ENCODE results near the gene CCNC. TPM values are rescaled to one million over a fixed set of nuclear protein-coding genes. Genes with fewer than 3 reads are reported as not detected.

The CCNC gene
- total and polyA plus RNA-seq, 2 of the 13 experiments (the other 11 are each of a cell fraction or from before 2014, with no cell fraction given): 69.6 to 141 TPM

DNA sequence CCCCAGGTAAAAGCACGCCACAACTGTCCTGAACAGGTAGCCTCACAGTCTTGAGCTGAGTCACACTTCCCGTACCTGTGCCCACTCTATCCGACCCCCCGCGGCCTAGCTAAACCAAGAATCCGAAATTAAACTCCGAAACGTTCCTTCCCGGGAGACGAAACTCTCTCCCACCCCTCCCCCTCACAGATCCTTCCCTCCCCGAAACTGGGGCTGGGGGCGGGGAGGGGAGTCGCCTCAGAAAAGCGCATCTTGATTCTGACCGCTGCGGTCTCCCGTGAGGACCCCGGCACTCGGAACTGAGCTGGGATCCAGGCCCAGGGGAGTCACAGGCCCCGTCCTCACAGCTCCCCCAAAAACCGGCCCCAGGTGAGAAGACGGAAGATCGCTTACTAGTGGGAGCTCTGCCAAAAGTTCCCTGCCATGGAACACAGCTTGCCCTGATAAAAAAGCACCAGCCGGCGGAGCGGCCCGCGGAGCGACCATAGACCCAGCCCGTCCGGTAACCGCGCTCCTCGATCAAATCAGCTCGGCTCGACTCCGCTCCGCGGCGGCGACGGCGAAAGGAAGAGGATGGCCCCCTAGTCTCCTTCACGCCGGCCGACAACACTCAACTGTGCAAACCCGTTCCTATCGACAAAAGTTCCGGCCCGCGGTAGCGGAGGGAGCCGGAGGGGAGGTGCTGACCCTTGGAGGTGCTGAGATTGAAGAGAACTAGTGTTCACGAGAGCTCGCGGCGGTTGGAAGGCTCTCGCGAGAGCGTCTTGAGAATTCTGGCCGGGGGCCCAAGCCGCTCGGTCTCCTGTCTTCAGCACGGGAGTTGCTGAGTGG, at the start of gene CCNC (continued):
- TF ChIP-seq ZNF782 (CRISPR knock-in tag; IDR thresholded peaks at IDR 0.05; ENCODE audit: borderline replicate concordance) (0 out of 2 replicates have a peak, but pooled peaks have one; percentile 36), ETV6 (CRISPR knock-in tag; conservative IDR thresholded peaks at IDR 0.05) (no peak), SPEN (CRISPR knock-in tag; IDR thresholded peaks at IDR 0.05; ENCODE audit: low read depth) (peak; percentile 89), ZNF292 (CRISPR knock-in tag; IDR thresholded peaks at IDR 0.05; ENCODE audit: borderline replicate concordance, low read depth) (no peak), ZNF644 (CRISPR knock-in tag; IDR thresholded peaks at IDR 0.05; ENCODE audit: low read depth) (0 out of 2 replicates have a peak, but pooled peaks have one; percentile 16), ZNF747 (CRISPR knock-in tag; IDR thresholded peaks at IDR 0.05; ENCODE audit: borderline replicate concordance) (peak; percentile 85; the same call in 1 of the 2 replicates), LCORL (IDR thresholded peaks at IDR 0.05) (peak; percentile 80), LCORL (CRISPR knock-in tag; IDR thresholded peaks at IDR 0.05) (peak; percentile 19; the same call in 1 of the 2 replicates), ZNF121 (CRISPR knock-in tag; IDR thresholded peaks at IDR 0.05) (no peak), SIX4 (CRISPR knock-in tag; IDR thresholded peaks at IDR 0.05) (peak; percentile 47; the same call in 1 of the 2 replicates), ZNF709 (CRISPR knock-in tag; IDR thresholded peaks at IDR 0.05) (peak; percentile 79), GATAD2A (CRISPR knock-in tag; IDR thresholded peaks at IDR 0.05) (peak; percentile 88), RXRA (CRISPR knock-in tag; IDR thresholded peaks at IDR 0.05) (peak; percentile 79), ATM (IDR thresholded peaks at IDR 0.05; ENCODE audit: borderline replicate concordance) (no peak), FOXK2 (IDR thresholded peaks at IDR 0.05) (no peak), ZNF260 (CRISPR knock-in tag; IDR thresholded peaks at IDR 0.05; ENCODE audit: borderline replicate concordance, low read depth) (no peak), ZNF232 (CRISPR knock-in tag; IDR thresholded peaks at IDR 0.05; ENCODE audit: borderline replicate concordance) (peak; percentile 86; the same call in 1 of the 2 replicates), NFRKB (IDR thresholded peaks at IDR 0.05) (no peak), ZNF432 (CRISPR knock-in tag; IDR thresholded peaks at IDR 0.05; ENCODE audit: borderline replicate concordance) (no peak; the same call in 1 of the 2 replicates), ONECUT2 (CRISPR knock-in tag; IDR thresholded peaks at IDR 0.05) (peak; percentile 42; the same call in 1 of the 2 replicates), CCAR2 (optimal IDR thresholded peaks at IDR 0.05; ENCODE audit: low read depth, low read length) (no peak), MED1 (CRISPR knock-in tag; IDR thresholded peaks at IDR 0.05) (peak; percentile 86)
- TF ChIP-seq, protein P1, sequence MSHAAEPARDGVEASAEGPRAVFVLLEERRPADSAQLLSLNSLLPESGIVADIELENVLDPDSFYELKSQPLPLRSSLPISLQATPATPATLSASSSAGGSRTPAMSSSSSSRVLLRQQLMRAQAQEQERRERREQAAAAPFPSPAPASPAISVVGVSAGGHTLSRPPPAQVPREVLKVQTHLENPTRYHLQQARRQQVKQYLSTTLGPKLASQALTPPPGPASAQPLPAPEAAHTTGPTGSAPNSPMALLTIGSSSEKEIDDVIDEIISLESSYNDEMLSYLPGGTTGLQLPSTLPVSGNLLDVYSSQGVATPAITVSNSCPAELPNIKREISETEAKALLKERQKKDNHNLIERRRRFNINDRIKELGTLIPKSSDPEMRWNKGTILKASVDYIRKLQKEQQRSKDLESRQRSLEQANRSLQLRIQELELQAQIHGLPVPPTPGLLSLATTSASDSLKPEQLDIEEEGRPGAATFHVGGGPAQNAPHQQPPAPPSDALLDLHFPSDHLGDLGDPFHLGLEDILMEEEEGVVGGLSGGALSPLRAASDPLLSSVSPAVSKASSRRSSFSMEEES (CRISPR knock-in tag; IDR thresholded peaks at IDR 0.05): peak; percentile 68; the same call in 1 of the 2 replicates
- TF ChIP-seq, protein P2, sequence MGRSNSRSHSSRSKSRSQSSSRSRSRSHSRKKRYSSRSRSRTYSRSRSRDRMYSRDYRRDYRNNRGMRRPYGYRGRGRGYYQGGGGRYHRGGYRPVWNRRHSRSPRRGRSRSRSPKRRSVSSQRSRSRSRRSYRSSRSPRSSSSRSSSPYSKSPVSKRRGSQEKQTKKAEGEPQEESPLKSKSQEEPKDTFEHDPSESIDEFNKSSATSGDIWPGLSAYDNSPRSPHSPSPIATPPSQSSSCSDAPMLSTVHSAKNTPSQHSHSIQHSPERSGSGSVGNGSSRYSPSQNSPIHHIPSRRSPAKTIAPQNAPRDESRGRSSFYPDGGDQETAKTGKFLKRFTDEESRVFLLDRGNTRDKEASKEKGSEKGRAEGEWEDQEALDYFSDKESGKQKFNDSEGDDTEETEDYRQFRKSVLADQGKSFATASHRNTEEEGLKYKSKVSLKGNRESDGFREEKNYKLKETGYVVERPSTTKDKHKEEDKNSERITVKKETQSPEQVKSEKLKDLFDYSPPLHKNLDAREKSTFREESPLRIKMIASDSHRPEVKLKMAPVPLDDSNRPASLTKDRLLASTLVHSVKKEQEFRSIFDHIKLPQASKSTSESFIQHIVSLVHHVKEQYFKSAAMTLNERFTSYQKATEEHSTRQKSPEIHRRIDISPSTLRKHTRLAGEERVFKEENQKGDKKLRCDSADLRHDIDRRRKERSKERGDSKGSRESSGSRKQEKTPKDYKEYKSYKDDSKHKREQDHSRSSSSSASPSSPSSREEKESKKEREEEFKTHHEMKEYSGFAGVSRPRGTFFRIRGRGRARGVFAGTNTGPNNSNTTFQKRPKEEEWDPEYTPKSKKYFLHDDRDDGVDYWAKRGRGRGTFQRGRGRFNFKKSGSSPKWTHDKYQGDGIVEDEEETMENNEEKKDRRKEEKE (IDR thresholded peaks at IDR 0.05): no peak
- TF ChIP-seq, protein P3, sequence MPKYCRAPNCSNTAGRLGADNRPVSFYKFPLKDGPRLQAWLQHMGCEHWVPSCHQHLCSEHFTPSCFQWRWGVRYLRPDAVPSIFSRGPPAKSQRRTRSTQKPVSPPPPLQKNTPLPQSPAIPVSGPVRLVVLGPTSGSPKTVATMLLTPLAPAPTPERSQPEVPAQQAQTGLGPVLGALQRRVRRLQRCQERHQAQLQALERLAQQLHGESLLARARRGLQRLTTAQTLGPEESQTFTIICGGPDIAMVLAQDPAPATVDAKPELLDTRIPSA (CRISPR knock-in tag; IDR thresholded peaks at IDR 0.05; ENCODE audit: borderline replicate concordance): no peak
- TF ChIP-seq, protein P4, sequence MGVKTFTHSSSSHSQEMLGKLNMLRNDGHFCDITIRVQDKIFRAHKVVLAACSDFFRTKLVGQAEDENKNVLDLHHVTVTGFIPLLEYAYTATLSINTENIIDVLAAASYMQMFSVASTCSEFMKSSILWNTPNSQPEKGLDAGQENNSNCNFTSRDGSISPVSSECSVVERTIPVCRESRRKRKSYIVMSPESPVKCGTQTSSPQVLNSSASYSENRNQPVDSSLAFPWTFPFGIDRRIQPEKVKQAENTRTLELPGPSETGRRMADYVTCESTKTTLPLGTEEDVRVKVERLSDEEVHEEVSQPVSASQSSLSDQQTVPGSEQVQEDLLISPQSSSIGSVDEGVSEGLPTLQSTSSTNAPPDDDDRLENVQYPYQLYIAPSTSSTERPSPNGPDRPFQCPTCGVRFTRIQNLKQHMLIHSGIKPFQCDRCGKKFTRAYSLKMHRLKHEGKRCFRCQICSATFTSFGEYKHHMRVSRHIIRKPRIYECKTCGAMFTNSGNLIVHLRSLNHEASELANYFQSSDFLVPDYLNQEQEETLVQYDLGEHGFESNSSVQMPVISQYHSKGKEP (CRISPR knock-in tag; IDR thresholded peaks at IDR 0.05): no peak
